Osteocyte (in vitro differentiated cells): ENCODE measurements around the gene LRCOL1. TPM values are rescaled to one million over a fixed set of nuclear protein-coding genes. Genes with fewer than 3 reads are reported as not detected.

Source experiments
- DNase-seq: peaks from one replicate; pipeline ENCODE4 v3.0.0; 2021; ENCODE audit warnings: mixed read lengths; ENCODE audit not compliant: unreplicated experiment; ENCODE audit errors: extremely low spot score
- H3K27ac Mint-ChIP-seq: one replicate; pipeline ENCODE4 v1.8.0; 2021; ENCODE audit warnings: mild to moderate bottlenecking, mixed read lengths; ENCODE audit not compliant: unreplicated experiment
- H3K27me3 Mint-ChIP-seq: one replicate; pipeline ENCODE4 v1.8.0; 2021; ENCODE audit warnings: mixed read lengths; ENCODE audit not compliant: unreplicated experiment
- H3K36me3 Mint-ChIP-seq: one replicate; pipeline ENCODE4 v1.8.0; 2021; ENCODE audit warnings: mixed read lengths; ENCODE audit not compliant: unreplicated experiment
- H3K4me1 Mint-ChIP-seq: one replicate; pipeline ENCODE4 v1.8.0; 2021; ENCODE audit warnings: mixed read lengths; ENCODE audit not compliant: unreplicated experiment
- H3K4me3 Mint-ChIP-seq: one replicate; pipeline ENCODE4 v1.8.0; 2021; ENCODE audit warnings: mild to moderate bottlenecking, moderate library complexity, mixed read lengths; ENCODE audit not compliant: unreplicated experiment
- H3K9me3 Mint-ChIP-seq: one replicate; pipeline ENCODE4 v1.8.0; 2021; ENCODE audit warnings: mixed read lengths; ENCODE audit not compliant: unreplicated experiment
- CTCF ChIP-seq: fragments of 200-600 bp; sonication (generic); IDR thresholded peaks from 2 replicates; pipeline ENCODE4 v1.5.0; 2021; ENCODE audit warnings: antibody characterized with exemption, mild to moderate bottlenecking, moderate library complexity
- total RNA-seq: library from RNA; stranded (reverse); gene quantifications from 2 replicates; pipeline ENCODE4 v1.2.1, GENCODE V29; 2021

LRCOL1 gene
- total RNA-seq, 1 donor from 2014 or later = not detected

- peaks cover 2% of the 10 kb centered on the region for H3K4me1 Mint-ChIP-seq
- no peak for DNase-seq
These were observed 31.6 kb upstream of the LRCOL1 start for GRCh38 chr12:132641811-132642650.

GRCh38 chr12:132640936-132641335 is 30.6 kb upstream of the LRCOL1 start:
- no peak for DNase-seq
- peaks cover 27% of the 10 kb centered on the region for H3K36me3 Mint-ChIP-seq
- no peak for TF ChIP-seq CTCF
- H3K27me3 Mint-ChIP-seq = no peaks in the 10 kb centered on the region
- H3K4me3 Mint-ChIP-seq = no peak overlapping the region
- no peak overlapping the region for H3K27ac Mint-ChIP-seq
- no peaks in the 10 kb centered on the region for H3K9me3 Mint-ChIP-seq
- peaks cover 2% of the 10 kb centered on the region for H3K4me1 Mint-ChIP-seq

More at GRCh38 chr12:132641811-132642650, 31.6 kb upstream of the LRCOL1 start:
- no peaks in the 10 kb centered on the region for H3K27me3 Mint-ChIP-seq
- no peak for TF ChIP-seq CTCF
- no peak overlapping the region for H3K4me3 Mint-ChIP-seq
- no peaks in the 10 kb centered on the region for H3K9me3 Mint-ChIP-seq
- H3K27ac Mint-ChIP-seq = no peak overlapping the region
- H3K36me3 Mint-ChIP-seq = peaks cover 28% of the 10 kb centered on the region

GRCh38 chr12:132639956-132640520 is 29.7 kb upstream of the LRCOL1 start:
- H3K4me3 Mint-ChIP-seq = no peak overlapping the region
- H3K4me1 Mint-ChIP-seq = peaks cover 2% of the 10 kb centered on the region
- no peaks in the 10 kb centered on the region for H3K9me3 Mint-ChIP-seq
- H3K27ac Mint-ChIP-seq = no peak overlapping the region
- no peaks in the 10 kb centered on the region for H3K27me3 Mint-ChIP-seq
- no peak for DNase-seq
- peaks cover 33% of the 10 kb centered on the region for H3K36me3 Mint-ChIP-seq
- no peak for TF ChIP-seq CTCF

- H3K27me3 Mint-ChIP-seq = no peaks in the 10 kb centered on the region
- H3K36me3 Mint-ChIP-seq = peaks cover 43% of the 10 kb centered on the region
- no peak overlapping the region for H3K4me3 Mint-ChIP-seq
- H3K4me1 Mint-ChIP-seq = peaks cover 2% of the 10 kb centered on the region
- peak; percentile 76 for TF ChIP-seq CTCF
- no peaks in the 10 kb centered on the region for H3K9me3 Mint-ChIP-seq
- DNase-seq = no peak
- H3K27ac Mint-ChIP-seq = no peak overlapping the region
These were observed 28.4 kb upstream of the LRCOL1 start for GRCh38 chr12:132638541-132639408.

- Mint-ChIP-seq H3K9me3 (no peaks in the 10 kb centered on the region), H3K27ac (no peak overlapping the region), H3K4me1 (peaks cover 2% of the 10 kb centered on the region), H3K36me3 (peaks cover 43% of the 10 kb centered on the region), H3K4me3 (no peak overlapping the region), H3K27me3 (no peaks in the 10 kb centered on the region)
- TF ChIP-seq CTCF = no peak
- DNase-seq = no peak
These were observed 27.4 kb upstream of the LRCOL1 start for GRCh38 chr12:132637811-132638210.
